Epithelial cell of esophagus (primary cell): ENCODE results near the gene FCHSD2.

Experiments
- DNase-seq: peaks from one replicate; pipeline ENCODE4 v3.0.0; 2010; ENCODE audit warnings: low read depth
- H3K4me3 ChIP-seq: 2 replicates; pipeline ENCODE4 v1.5.1; 2011; ENCODE audit warnings: mild to moderate bottlenecking, low read length, control low read depth
- CTCF ChIP-seq: IDR thresholded peaks from 2 replicates; pipeline ENCODE4 v1.5.1; 2011; ENCODE audit warnings: low read depth, mild to moderate bottlenecking, low read length, control low read depth, inconsistent platforms; ENCODE audit not compliant: insufficient read depth; ENCODE audit errors: missing control alignments

Gene FCHSD2

DNA sequence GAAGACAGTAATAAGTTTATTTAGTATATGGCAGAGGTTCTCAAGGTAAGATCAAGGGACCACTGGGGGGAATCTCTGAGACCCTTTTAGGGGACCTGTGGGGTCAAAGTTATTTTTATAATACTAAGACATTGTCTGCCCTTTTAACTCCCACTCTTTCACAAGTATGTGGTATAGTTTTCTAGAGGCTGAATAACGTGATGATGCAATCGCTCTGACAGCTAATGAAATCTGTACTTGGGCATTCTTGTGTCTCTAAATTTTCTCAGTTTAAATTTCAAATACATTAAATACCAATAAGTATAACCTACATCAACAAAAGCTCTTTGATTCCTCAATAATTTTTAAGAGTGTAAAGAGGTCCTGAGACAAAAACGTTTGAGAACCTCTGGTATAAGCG, 180.0 kb downstream of the FCHSD2 start:
- no peak for TF ChIP-seq CTCF
- H3K4me3 ChIP-seq = no peak overlapping the region
- peak; percentile 46 for DNase-seq

- H3K4me3 ChIP-seq = no peak overlapping the region
- TF ChIP-seq CTCF = no peak
- no peak for DNase-seq
Measured at GRCh38 chr11:72959998-72960731, 182.0 kb downstream of the FCHSD2 start.

DNA sequence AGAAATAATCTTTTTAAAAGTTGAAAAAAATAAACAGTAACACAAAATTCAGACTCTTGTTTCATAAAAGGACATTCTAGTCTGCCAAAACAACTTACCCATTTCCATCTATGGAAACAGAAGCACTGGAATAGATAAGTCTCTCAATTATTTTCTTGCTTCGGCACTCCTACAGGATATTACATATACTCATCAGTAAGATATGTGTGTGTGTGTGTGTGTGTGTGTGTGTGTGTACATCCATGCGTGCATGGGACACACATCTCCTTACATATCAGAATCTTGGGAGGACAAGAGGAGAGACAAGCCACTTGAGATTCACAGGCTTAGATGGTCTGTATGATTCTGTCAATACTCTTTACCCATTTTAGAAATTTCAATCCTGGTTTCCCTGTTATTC, 183.3 kb downstream of the FCHSD2 start:
- no peak overlapping the region for H3K4me3 ChIP-seq
- DNase-seq = no peak
- TF ChIP-seq CTCF = no peak

DNA sequence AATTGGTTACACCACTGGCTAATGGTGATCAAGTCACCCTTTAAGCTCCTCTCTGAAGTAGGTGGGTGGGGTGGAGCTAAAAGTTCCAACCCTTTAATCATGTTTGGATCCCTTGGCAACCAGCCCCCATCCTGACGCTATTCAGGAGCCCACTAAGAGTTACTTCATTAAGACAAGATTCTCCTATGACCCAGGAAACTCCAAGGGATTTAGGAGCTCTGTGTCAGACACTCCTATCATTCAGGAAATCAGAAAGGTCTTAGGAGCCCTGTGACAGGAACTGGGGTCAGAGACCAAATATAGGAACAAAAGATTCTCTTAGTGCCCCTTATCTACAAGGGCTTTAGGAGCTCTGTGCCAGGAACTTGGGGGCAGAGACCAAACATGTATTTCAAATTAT, 186.7 kb downstream of the FCHSD2 start:
- DNase-seq = no peak
- TF ChIP-seq CTCF = no peak
- H3K4me3 ChIP-seq = no peak overlapping the region

DNA sequence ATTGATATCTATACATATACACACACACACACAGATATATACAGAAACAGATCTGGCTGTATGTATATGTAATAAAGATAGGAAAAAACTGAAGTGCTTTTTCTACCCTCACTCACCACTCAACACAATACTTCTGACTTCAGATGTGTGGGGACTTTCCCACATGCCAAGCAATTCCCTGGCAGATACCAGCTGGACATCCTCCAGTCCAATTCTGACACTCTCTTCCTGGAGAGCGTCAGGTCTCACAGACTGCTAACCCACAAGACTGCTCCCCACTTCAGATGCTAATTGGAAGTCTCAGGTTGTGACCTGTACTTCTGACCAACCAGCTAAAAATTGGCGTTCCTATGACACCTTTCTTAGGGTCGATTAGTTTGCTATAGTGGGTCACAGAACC, 187.3 kb downstream of the FCHSD2 start:
- TF ChIP-seq CTCF = no peak
- no peak for DNase-seq
- H3K4me3 ChIP-seq = no peak overlapping the region

- no peak overlapping the region for H3K4me3 ChIP-seq
- no peak for TF ChIP-seq CTCF
- no peak for DNase-seq
Measured at GRCh38 chr11:72953637-72954036, 188.5 kb downstream of the FCHSD2 start.

DNA sequence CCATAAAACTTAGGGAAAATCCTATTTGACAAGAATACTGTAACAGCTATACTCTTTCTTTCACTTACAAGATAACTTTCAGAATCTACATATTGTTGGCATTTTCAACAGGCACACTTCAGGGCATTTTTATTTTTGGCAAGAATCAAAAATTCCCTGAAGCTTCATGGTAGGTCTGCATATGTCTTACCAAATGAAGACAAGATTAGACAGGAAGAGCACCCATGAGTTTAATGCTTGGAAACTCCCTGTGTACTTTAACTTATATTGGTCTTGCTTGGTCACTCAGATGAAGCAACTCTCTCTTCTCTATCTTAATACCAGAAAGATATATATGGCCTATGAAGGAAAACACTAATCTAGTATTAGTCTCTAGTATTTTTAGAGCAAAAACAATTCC, 190.2 kb downstream of the FCHSD2 start:
- H3K4me3 ChIP-seq = no peak overlapping the region
- no peak for TF ChIP-seq CTCF
- peak; percentile 52 for DNase-seq
